Fibroblast of pulmonary artery (primary cell): ENCODE data around the gene TOPBP1.

ENCODE experiments used
- DNase-seq: peaks from one replicate; pipeline ENCODE4 v3.0.0-alpha.2; 2010; ENCODE audit warnings: low read depth
- H3K4me3 ChIP-seq: replicated peaks from 2 replicates; pipeline ENCODE4 v1.5.1; 2011; ENCODE audit warnings: low read depth, mild to moderate bottlenecking, control low read depth, low read length, moderate library complexity
- CTCF ChIP-seq: IDR thresholded peaks from 2 replicates; pipeline ENCODE4 v1.5.1; 2011; ENCODE audit warnings: mild to moderate bottlenecking, control low read depth, low read length, inconsistent platforms; ENCODE audit errors: missing control alignments

The TOPBP1 gene

GRCh38 chr3:133583396-133583795 is 78.3 kb downstream of the TOPBP1 start:
- H3K4me3 ChIP-seq = no peak overlapping the region
- DNase-seq = no peak
- TF ChIP-seq CTCF = no peak

GRCh38 chr3:133578548-133579191 is 83.1 kb downstream of the TOPBP1 start:
- H3K4me3 ChIP-seq = no peak overlapping the region
- TF ChIP-seq CTCF = peak; percentile 75
- peak; percentile 67 for DNase-seq

GRCh38 chr3:133576169-133576568 is 85.6 kb downstream of the TOPBP1 start:
- peak overlapping the region; percentile 84 for H3K4me3 ChIP-seq
- no peak for TF ChIP-seq CTCF
- DNase-seq = no peak

GRCh38 chr3:133575086-133575485 is 86.7 kb downstream of the TOPBP1 start:
- no peak for DNase-seq
- TF ChIP-seq CTCF = no peak
- H3K4me3 ChIP-seq = peak overlapping the region; percentile 84

GRCh38 chr3:133574260-133574881 is 87.4 kb downstream of the TOPBP1 start:
- TF ChIP-seq CTCF = peak; percentile 1
- peak; percentile 73 for DNase-seq
- peak overlapping the region; percentile 84 for H3K4me3 ChIP-seq

GRCh38 chr3:133573629-133574194 is 88.0 kb downstream of the TOPBP1 start, which contains the start of gene CDV3:
Gene CDV3, plus strand, starts transcription at chr3:133573686. Its CDS starts 359 bp downstream, at chr3:133574045.
- peak within 1 kb of the TSS; percentile 84 for H3K4me3 ChIP-seq
- no peak for DNase-seq
- TF ChIP-seq CTCF = no peak
